ENCODE data around the gene BBS1. TPM values are rescaled to one million over a fixed set of nuclear protein-coding genes. Genes with fewer than 3 reads are reported as not detected.
"Not testable (repeated sequence)": the region's sequence is repeated elsewhere in the genome, so short reads cannot be mapped to it uniquely, and the experiment has no call there.

The BBS1 gene
- total RNA-seq (ENCODE audit: unreplicated experiment) = 35.8 TPM
- long read RNA-seq, partial matches to known transcripts = 1 of 4 reads
- long read RNA-seq, other reads (novel, unspliced or antisense) = 1 of 4 reads

DNA sequence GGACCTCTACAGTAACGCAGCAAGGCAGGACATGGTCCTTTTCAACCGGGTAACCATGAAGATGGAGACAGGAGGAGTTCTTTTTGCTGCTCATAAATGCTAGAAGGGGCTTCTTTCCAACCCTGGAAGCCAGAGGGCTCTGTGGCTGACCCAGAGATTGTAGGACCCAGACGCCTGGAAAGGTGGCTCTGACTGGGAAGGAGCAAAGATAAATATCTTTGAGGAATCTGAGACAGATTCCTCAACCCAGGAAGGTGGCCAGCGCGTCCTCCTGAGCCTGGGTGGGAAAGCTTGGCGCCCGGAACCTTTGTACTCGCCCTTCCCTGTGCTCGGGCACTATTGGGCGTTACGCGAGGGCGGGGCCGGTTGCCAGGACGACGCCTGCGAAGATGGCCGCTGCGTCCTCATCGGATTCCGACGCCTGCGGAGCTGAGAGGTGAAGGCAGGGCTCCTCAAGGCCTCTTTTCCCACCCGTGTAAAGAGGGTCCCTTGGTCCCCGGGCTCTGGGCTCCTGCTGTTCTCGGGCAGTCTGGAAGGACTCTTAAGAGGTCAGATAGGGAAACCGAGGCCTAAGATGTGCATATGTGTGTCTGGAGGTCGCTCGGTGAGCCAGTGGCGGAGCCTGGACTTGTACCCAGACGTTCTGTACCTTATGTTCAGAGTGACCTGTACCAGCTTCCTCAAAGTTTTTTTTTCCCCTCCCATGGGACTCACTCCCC is at the start of gene BBS1:
BBS1 (plus strand) TSS at position 365 of the 719 bp plus-strand sequence; CDS start at position 390, 25 bp downstream.
- peak within 1 kb of the TSS; percentile 87 for H3K27ac Mint-ChIP-seq (ENCODE audit: unreplicated experiment)
- peak; percentile 85 for DNase-seq (ENCODE audit: low spot score)
- peaks cover 8% of the 10 kb centered on the region for H3K4me1 Mint-ChIP-seq (ENCODE audit: unreplicated experiment)
- peak within 1 kb of the TSS; percentile 98 for H3K4me3 Mint-ChIP-seq (ENCODE audit: unreplicated experiment)
- peaks cover 5% of the 10 kb centered on the region for H3K27me3 Mint-ChIP-seq (ENCODE audit: unreplicated experiment)
- H3K36me3 Mint-ChIP-seq (ENCODE audit: low read depth, unreplicated experiment) = peaks cover 8% of the 10 kb centered on the region
- H3K9me3 Mint-ChIP-seq (ENCODE audit: unreplicated experiment) = no peaks in the 10 kb centered on the region
- TF ChIP-seq, protein P1, sequence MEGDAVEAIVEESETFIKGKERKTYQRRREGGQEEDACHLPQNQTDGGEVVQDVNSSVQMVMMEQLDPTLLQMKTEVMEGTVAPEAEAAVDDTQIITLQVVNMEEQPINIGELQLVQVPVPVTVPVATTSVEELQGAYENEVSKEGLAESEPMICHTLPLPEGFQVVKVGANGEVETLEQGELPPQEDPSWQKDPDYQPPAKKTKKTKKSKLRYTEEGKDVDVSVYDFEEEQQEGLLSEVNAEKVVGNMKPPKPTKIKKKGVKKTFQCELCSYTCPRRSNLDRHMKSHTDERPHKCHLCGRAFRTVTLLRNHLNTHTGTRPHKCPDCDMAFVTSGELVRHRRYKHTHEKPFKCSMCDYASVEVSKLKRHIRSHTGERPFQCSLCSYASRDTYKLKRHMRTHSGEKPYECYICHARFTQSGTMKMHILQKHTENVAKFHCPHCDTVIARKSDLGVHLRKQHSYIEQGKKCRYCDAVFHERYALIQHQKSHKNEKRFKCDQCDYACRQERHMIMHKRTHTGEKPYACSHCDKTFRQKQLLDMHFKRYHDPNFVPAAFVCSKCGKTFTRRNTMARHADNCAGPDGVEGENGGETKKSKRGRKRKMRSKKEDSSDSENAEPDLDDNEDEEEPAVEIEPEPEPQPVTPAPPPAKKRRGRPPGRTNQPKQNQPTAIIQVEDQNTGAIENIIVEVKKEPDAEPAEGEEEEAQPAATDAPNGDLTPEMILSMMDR (IDR thresholded peaks at IDR 0.05; ENCODE audit: unreplicated experiment) = no peak

DNA sequence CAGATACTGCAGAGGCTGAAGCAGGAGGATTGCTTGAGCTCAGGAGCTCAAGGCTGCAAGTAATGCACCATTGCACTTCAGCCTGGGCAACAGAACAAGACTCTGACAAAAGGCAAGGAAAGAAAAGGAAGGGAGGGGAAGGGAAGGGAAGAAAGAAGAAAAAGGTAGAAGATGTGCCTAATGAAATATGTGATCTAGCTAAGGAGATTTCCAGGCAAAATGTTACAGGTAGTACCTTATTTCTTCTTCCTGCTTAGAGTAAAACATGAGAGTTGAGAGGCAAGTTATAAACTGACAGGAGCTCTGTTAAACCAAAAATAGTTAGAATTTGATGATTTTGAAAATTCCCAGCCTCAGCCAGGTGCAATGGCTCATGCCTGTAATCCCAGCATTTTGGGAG is 48.4 kb upstream of the BBS1 start:
- Mint-ChIP-seq H3K9me3 (ENCODE audit: unreplicated experiment) (no peaks in the 10 kb centered on the region), H3K4me1 (ENCODE audit: unreplicated experiment) (peaks cover 4% of the 10 kb centered on the region), H3K36me3 (ENCODE audit: low read depth, unreplicated experiment) (no peaks in the 10 kb centered on the region), H3K4me3 (ENCODE audit: unreplicated experiment) (no peak overlapping the region), H3K27ac (ENCODE audit: unreplicated experiment) (no peak overlapping the region), H3K27me3 (ENCODE audit: unreplicated experiment) (peaks cover 11% of the 10 kb centered on the region)
- TF ChIP-seq, protein P1 (IDR thresholded peaks at IDR 0.05; ENCODE audit: unreplicated experiment) = no peak
- no peak for DNase-seq (ENCODE audit: low spot score)

DNA sequence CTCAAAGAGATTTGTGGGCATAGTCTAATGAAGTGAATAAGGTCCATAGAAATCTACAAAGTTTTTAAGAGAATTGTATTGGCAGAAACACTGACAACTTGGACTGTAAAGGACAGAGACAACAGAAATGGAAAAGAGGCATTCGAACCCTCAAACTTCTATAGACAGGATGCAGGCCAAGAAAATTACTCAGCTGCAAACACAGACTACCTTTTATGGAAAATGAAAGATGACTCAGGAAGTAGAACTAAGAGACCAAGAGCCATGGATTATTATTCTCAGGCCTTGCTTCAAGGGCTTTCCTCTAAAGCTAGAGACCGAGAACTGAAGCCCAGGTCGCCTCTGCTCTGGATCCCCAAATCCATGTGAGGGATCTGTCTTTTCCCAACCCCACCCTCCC is 47.5 kb upstream of the BBS1 start:
- Mint-ChIP-seq H3K27me3 (ENCODE audit: unreplicated experiment) (peaks cover 14% of the 10 kb centered on the region), H3K36me3 (ENCODE audit: low read depth, unreplicated experiment) (no peaks in the 10 kb centered on the region), H3K27ac (ENCODE audit: unreplicated experiment) (no peak overlapping the region), H3K4me3 (ENCODE audit: unreplicated experiment) (no peak overlapping the region), H3K4me1 (ENCODE audit: unreplicated experiment) (peaks cover 4% of the 10 kb centered on the region), H3K9me3 (ENCODE audit: unreplicated experiment) (no peaks in the 10 kb centered on the region)
- TF ChIP-seq, protein P1 (IDR thresholded peaks at IDR 0.05; ENCODE audit: unreplicated experiment) = no peak
- no peak for DNase-seq (ENCODE audit: low spot score)

DNA sequence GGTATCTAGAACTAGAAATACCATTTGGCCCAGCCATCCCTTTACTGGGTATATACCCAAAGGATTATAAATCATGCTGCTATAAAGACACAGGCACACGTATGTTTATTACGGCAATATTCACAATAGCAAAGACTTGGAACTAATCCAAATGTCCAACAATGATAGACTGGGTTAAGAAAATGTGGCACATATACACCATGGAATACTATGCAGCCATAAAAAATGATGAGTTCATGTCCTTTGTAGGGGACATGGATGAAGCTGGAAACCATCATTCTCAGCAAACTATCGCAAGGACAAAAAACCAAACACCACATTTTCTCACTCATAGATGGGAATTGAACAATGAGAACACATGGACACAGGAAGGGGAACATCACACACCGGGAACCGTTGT is 46.3 kb upstream of the BBS1 start:
- not testable (repeated sequence) for H3K36me3 Mint-ChIP-seq (ENCODE audit: low read depth, unreplicated experiment); H3K27ac Mint-ChIP-seq (ENCODE audit: unreplicated experiment); H3K4me1 Mint-ChIP-seq (ENCODE audit: unreplicated experiment); H3K9me3 Mint-ChIP-seq (ENCODE audit: unreplicated experiment); H3K4me3 Mint-ChIP-seq (ENCODE audit: unreplicated experiment); DNase-seq (ENCODE audit: low spot score)
- peaks cover 13% of the 10 kb centered on the region for H3K27me3 Mint-ChIP-seq (ENCODE audit: unreplicated experiment)

DNA sequence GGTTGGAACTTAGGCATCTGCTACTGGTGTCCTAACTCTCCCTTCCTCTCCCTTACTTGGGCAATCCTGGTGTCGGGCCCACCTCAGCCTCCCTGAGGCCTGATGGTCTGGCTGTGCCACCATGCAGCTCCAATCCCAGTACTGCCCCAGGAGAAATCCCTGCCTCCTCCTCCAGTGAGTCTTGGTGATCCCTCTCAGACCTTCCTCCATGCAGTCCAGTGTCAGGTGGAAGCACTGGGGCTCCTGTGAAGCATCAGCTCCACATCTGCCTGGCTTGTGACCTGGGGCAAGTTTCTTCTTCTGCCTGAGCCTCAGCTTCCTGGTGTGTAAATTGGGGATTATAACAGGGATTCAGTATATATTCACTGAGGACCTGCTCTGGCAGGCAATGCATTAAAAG is 45.5 kb upstream of the BBS1 start:
- Mint-ChIP-seq H3K27me3 (ENCODE audit: unreplicated experiment) (peaks cover 13% of the 10 kb centered on the region), H3K36me3 (ENCODE audit: low read depth, unreplicated experiment) (no peaks in the 10 kb centered on the region), H3K27ac (ENCODE audit: unreplicated experiment) (no peak overlapping the region), H3K9me3 (ENCODE audit: unreplicated experiment) (no peaks in the 10 kb centered on the region), H3K4me3 (ENCODE audit: unreplicated experiment) (no peak overlapping the region), H3K4me1 (ENCODE audit: unreplicated experiment) (peaks cover 5% of the 10 kb centered on the region)
- TF ChIP-seq, protein P1 (IDR thresholded peaks at IDR 0.05; ENCODE audit: unreplicated experiment) = no peak
- DNase-seq (ENCODE audit: low spot score) = no peak
